ENCODE measurements around the gene HMGB4. TPM values are rescaled to one million over a fixed set of nuclear protein-coding genes. Genes with fewer than 3 reads are reported as not detected.

Gene HMGB4
- polyA plus RNA-seq = not detected

- 61 to 83% (median 77%) methylated on average over 3 of the region's 3 CpGs for WGBS, 3 donors
Observed at GRCh38 chr1:33863779-33864178, at the start of gene HMGB4. Gene HMGB4 (plus strand): TSS chr1:33864079. CDS start chr1:33864192, 113 bp downstream.

GRCh38 chr1:33814166-33814565, 49.7 kb upstream of the HMGB4 start:
- 75 to 94% (median 84%) methylated on average over 2 of the region's 2 CpGs for WGBS, 3 donors
- no peak overlapping the region for H3K27ac ChIP-seq (ENCODE audit: low read depth, low read length)

More at GRCh38 chr1:33863779-33864178, at the start of gene HMGB4:
- no peak within 1 kb of the TSS for H3K27ac ChIP-seq (ENCODE audit: low read depth, low read length)

- 61 to 65% (median 64%) methylated on average over 4 of the region's 4 CpGs for WGBS, 3 donors
- H3K27ac ChIP-seq (ENCODE audit: low read depth, low read length) = no peak overlapping the region
Observed at GRCh38 chr1:33815061-33815460, 48.8 kb upstream of the HMGB4 start.

GRCh38 chr1:33818071-33818470, 45.8 kb upstream of the HMGB4 start:
- WGBS, 3 donors = 51 to 85% (median 80%) methylated on average over 3 of the region's 3 CpGs
- H3K27ac ChIP-seq (ENCODE audit: low read depth, low read length) = no peak overlapping the region

- H3K27ac ChIP-seq (ENCODE audit: low read depth, low read length) = no peak overlapping the region
- WGBS, 3 donors = 80 to 85% (median 82%) methylated on average over 10 of the region's 10 CpGs
Observed at GRCh38 chr1:33819290-33819912, 44.5 kb upstream of the HMGB4 start.

GRCh38 chr1:33819913-33820311, 44.0 kb upstream of the HMGB4 start:
- 53 to 75% (median 73%) methylated on average over 7 of the region's 7 CpGs for WGBS, 3 donors

GRCh38 chr1:33820804-33821203, 43.1 kb upstream of the HMGB4 start:
- H3K27ac ChIP-seq (ENCODE audit: low read depth, low read length) = no peak overlapping the region
- 69 to 87% (median 81%) methylated on average over 5 of the region's 5 CpGs for WGBS, 3 donors

More at GRCh38 chr1:33819913-33820311, 44.0 kb upstream of the HMGB4 start:
- H3K27ac ChIP-seq (ENCODE audit: low read depth, low read length) = no peak overlapping the region

- H3K27ac ChIP-seq (ENCODE audit: low read depth, low read length) = no peak overlapping the region
- 89 to 90% (median 90%) methylated on average over 6 of the region's 6 CpGs for WGBS, 3 donors
Observed at GRCh38 chr1:33821291-33821690, 42.6 kb upstream of the HMGB4 start.

- 52 to 55% (median 52%) methylated on average over 6 of the region's 6 CpGs for WGBS, 3 donors
- H3K27ac ChIP-seq (ENCODE audit: low read depth, low read length) = no peak overlapping the region
Observed at GRCh38 chr1:33822396-33822795, 41.5 kb upstream of the HMGB4 start.

GRCh38 chr1:33823401-33823800, 40.5 kb upstream of the HMGB4 start:
- WGBS, 3 donors = 85 to 93% (median 91%) methylated on average over 2 of the region's 2 CpGs
- H3K27ac ChIP-seq (ENCODE audit: low read depth, low read length) = no peak overlapping the region

GRCh38 chr1:33823830-33824229, 40.0 kb upstream of the HMGB4 start:
- 56 to 73% (median 56%) methylated on average over 1 of the region's 1 CpG for WGBS, 3 donors
- H3K27ac ChIP-seq (ENCODE audit: low read depth, low read length) = no peak overlapping the region

- no peak overlapping the region for H3K27ac ChIP-seq (ENCODE audit: low read depth, low read length)
- WGBS, 3 donors = 73 to 92% (median 86%) methylated on average over 6 of the region's 6 CpGs
Observed at GRCh38 chr1:33824321-33824720, 39.6 kb upstream of the HMGB4 start.

GRCh38 chr1:33824971-33825370, 38.9 kb upstream of the HMGB4 start:
- WGBS, 3 donors = 63 to 93% (median 66%) methylated on average over 1 of the region's 1 CpG

GRCh38 chr1:33825506-33825905, 38.4 kb upstream of the HMGB4 start:
- WGBS, 3 donors = 77 to 82% (median 80%) methylated on average over 10 of the region's 10 CpGs
- H3K27ac ChIP-seq (ENCODE audit: low read depth, low read length) = no peak overlapping the region

More at GRCh38 chr1:33824971-33825370, 38.9 kb upstream of the HMGB4 start:
- no peak overlapping the region for H3K27ac ChIP-seq (ENCODE audit: low read depth, low read length)

GRCh38 chr1:33826311-33826710, 37.6 kb upstream of the HMGB4 start:
- no peak overlapping the region for H3K27ac ChIP-seq (ENCODE audit: low read depth, low read length)

- 77 to 91% (median 85%) methylated on average over 5 of the region's 5 CpGs for WGBS, 3 donors
- no peak overlapping the region for H3K27ac ChIP-seq (ENCODE audit: low read depth, low read length)
Observed at GRCh38 chr1:33826711-33827110, 37.2 kb upstream of the HMGB4 start.

- 39 to 57% (median 51%) methylated on average over 5 of the region's 5 CpGs for WGBS, 3 donors
Observed at GRCh38 chr1:33828059-33828458, 35.8 kb upstream of the HMGB4 start.

GRCh38 chr1:33828654-33829053, 35.2 kb upstream of the HMGB4 start:
- WGBS, 3 donors = 74 to 86% (median 83%) methylated on average over 4 to 5 of the region's 5 CpGs
- no peak overlapping the region for H3K27ac ChIP-seq (ENCODE audit: low read depth, low read length)

More at GRCh38 chr1:33828059-33828458, 35.8 kb upstream of the HMGB4 start:
- H3K27ac ChIP-seq (ENCODE audit: low read depth, low read length) = no peak overlapping the region

- 86 to 90% (median 88%) methylated on average over 4 of the region's 4 CpGs for WGBS, 3 donors
- no peak overlapping the region for H3K27ac ChIP-seq (ENCODE audit: low read depth, low read length)
Observed at GRCh38 chr1:33836911-33837310, 27.0 kb upstream of the HMGB4 start.

GRCh38 chr1:33837635-33838034, 26.2 kb upstream of the HMGB4 start:
- H3K27ac ChIP-seq (ENCODE audit: low read depth, low read length) = no peak overlapping the region
- 80 to 94% (median 88%) methylated on average over 3 of the region's 3 CpGs for WGBS, 3 donors
